ENCODE measurements around the gene DTD2. TPM values are rescaled to one million over a fixed set of nuclear protein-coding genes. Genes with fewer than 3 reads are reported as not detected.

Gene DTD2
- polyA plus RNA-seq, 1 experiment: 16.4 TPM

DNA sequence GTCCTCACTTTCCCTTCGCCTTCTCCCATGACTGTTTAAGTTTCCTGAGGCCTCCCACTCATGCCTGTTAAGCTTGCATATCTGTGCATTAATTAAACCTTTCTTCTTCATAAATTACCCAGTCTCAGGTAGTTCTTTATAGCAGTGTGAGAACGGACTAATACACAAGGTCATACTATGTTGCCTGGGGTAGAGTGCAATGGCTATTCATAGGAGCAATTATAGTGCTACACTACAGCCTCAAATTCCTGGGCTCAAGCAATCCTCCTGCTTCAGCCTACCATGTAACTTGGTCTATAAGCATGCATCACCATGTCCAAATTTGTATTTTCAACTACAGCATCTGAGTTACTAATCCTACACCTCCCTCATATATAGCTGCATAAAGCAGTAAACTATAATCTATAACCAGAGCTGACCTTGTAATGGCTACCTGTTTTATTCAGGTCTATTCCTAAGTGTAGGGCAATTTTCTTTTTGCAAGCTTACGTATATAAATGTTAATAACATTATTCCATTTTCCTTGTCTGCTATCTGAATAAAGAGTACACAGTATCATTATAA, 55.9 kb downstream of the DTD2 start:
- no peak for DNase-seq (ENCODE audit: low read depth)
- Histone ChIP-seq H3K4me3 (ENCODE audit: low read depth, low read length) (no peak overlapping the region), H3K27me3 (ENCODE audit: control insufficient read depth, insufficient read depth, low read length) (no peaks in the 10 kb centered on the region), H3K36me3 (ENCODE audit: control insufficient read depth, insufficient read depth, low read length) (peaks cover 4% of the 10 kb centered on the region)
- POLR2A ChIA-PET: no interaction called here
- CTCF ChIA-PET: interaction anchor here (0.7 to 1.4 kb wide), 2 partner anchors 15 to 48 kb away, joined by 3 read pairs; no protein-coding TSS in a partner anchor
- no peak for TF ChIP-seq CTCF (IDR thresholded peaks at IDR 0.05; ENCODE audit: insufficient read depth, low read depth, low read length)

GRCh38 chr14:31400031-31400638, 57.2 kb downstream of the DTD2 start:
- DNase-seq (ENCODE audit: low read depth): no peak
- Histone ChIP-seq H3K27me3 (ENCODE audit: control insufficient read depth, insufficient read depth, low read length) (no peaks in the 10 kb centered on the region), H3K36me3 (ENCODE audit: control insufficient read depth, insufficient read depth, low read length) (peaks cover 7% of the 10 kb centered on the region), H3K4me3 (ENCODE audit: low read depth, low read length) (no peak overlapping the region)
- TF ChIP-seq CTCF (IDR thresholded peaks at IDR 0.05; ENCODE audit: insufficient read depth, low read depth, low read length): no peak
- ChIA-PET POLR2A (interaction anchor here (0.6 kb wide), 1 partner anchor 32 kb away, joined by 4 read pairs; no protein-coding TSS in a partner anchor), CTCF (no interaction called here)

Other genes with a start within 250 kb of the DTD2 start
- 70.5 and 95.7 TPM in 2 replicates for gene HECTD1, start 249.7 kb downstream of the DTD2 start, polyA plus RNA-seq (2011; rRNA removed)
- gene HEATR5A, start 37.0 kb downstream of the DTD2 start, polyA plus RNA-seq (2011; rRNA removed): 34.3 and 61.3 TPM in 2 replicates
- gene GPR33, start 30.5 kb upstream of the DTD2 start, polyA plus RNA-seq (2011; rRNA removed): not detected in 2 replicates
- 3.3 and 6.6 TPM in 2 replicates for gene NUBPL, start 103.9 kb upstream of the DTD2 start, polyA plus RNA-seq (2011; rRNA removed)

Data from BJ (cell line).